DMS53 (cell line): Measurements from ENCODE around the gene LARP4B.

ENCODE experiments used
- DNase-seq: peaks from one replicate; lab custom pipeline; 2025; lab: John Stamatoyannopoulos, UW

The LARP4B gene

GRCh38 chr10:924524-924859 lies 7.0 kb downstream of the LARP4B start:
- peak; percentile 20 for DNase-seq

GRCh38 chr10:923844-924523 lies 7.5 kb downstream of the LARP4B start:
- no peak for DNase-seq

- DNase-seq: no peak
These were observed 9.8 kb downstream of the LARP4B start for GRCh38 chr10:921471-922414.

GRCh38 chr10:920450-920849 lies 11.1 kb downstream of the LARP4B start:
- DNase-seq: no peak

- no peak for DNase-seq
These were observed 12.0 kb downstream of the LARP4B start for GRCh38 chr10:919481-919880.

GRCh38 chr10:917999-918398 lies 13.5 kb downstream of the LARP4B start:
- no peak for DNase-seq

- DNase-seq: no peak
These were observed 14.1 kb downstream of the LARP4B start for GRCh38 chr10:917416-917720.

- DNase-seq: no peak
These were observed 14.6 kb downstream of the LARP4B start for GRCh38 chr10:916716-917415.

GRCh38 chr10:909831-910230 lies 21.7 kb downstream of the LARP4B start:
- DNase-seq: no peak

GRCh38 chr10:905972-906371 lies 25.5 kb downstream of the LARP4B start:
- no peak for DNase-seq

- DNase-seq: no peak
These were observed 26.0 kb downstream of the LARP4B start for GRCh38 chr10:905503-905902.

- peak; percentile 25 for DNase-seq
These were observed 27.1 kb downstream of the LARP4B start for GRCh38 chr10:904403-904802.

- DNase-seq: no peak
These were observed 33.4 kb downstream of the LARP4B start for GRCh38 chr10:898141-898540.

GRCh38 chr10:896982-897381 lies 34.5 kb downstream of the LARP4B start:
- no peak for DNase-seq

GRCh38 chr10:895324-895723 lies 36.2 kb downstream of the LARP4B start:
- peak; percentile 58 for DNase-seq

- DNase-seq: no peak
These were observed 52.6 kb downstream of the LARP4B start for GRCh38 chr10:878895-879294.

GRCh38 chr10:878333-878759 lies 53.2 kb downstream of the LARP4B start:
- DNase-seq: no peak

- DNase-seq: no peak
These were observed 55.1 kb downstream of the LARP4B start for GRCh38 chr10:876438-876837.

- no peak for DNase-seq
These were observed 58.5 kb downstream of the LARP4B start for GRCh38 chr10:873020-873419.

GRCh38 chr10:871951-872403 lies 59.5 kb downstream of the LARP4B start:
- no peak for DNase-seq

GRCh38 chr10:870564-871166 lies 60.8 kb downstream of the LARP4B start:
- no peak for DNase-seq

- DNase-seq: no peak
These were observed 62.3 kb downstream of the LARP4B start for GRCh38 chr10:869171-869570.
